Umbilical cord (tissue), 2 donors: ENCODE measurements around the gene KCNJ10. TPM values are rescaled to one million over a fixed set of nuclear protein-coding genes. Genes with fewer than 3 reads are reported as not detected.
A peak's percentile ranks its signal among the peaks of the same experiment; 100 is the strongest.

Source experiments
- DNase-seq: peaks from one replicate; pipeline ENCODE4 v3.0.0-alpha.2; 2015; ENCODE audit warnings: low spot score
- total RNA-seq: library from RNA; depleted of rRNA; stranded (reverse); fragments of >200 nt; gene quantifications from one replicate; pipeline ENCODE4 v1.2.3, GENCODE V29; 2014; ENCODE audit warnings: low replicate concordance; ENCODE audit not compliant: insufficient read depth

Gene KCNJ10
- total RNA-seq, 1 donor from 2014 or later, result 4.6 TPM

GRCh38 chr1:159964144-159964543, 105.8 kb downstream of the KCNJ10 start:
- DNase-seq, result no peak

DNA sequence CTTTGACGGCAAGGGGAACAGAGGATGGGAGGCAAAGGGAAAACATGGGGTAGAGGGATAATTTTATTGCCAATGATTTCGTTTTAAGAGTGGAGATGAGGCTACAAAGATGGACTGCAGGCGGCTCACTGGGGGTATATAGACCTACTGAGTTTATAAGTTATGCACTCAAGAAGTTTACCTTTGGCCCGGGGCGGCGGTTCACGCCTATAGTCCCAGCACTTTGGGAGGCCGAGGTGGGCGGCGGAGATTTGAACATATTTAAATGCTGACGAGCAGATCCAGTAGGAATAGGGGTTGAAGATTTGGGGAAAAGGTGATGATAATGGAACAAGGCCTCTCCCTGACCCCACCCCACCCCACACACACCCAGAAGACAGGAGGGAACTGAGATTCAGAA, 107.8 kb downstream of the KCNJ10 start:
- no peak for DNase-seq

- DNase-seq, result no peak
Measured at GRCh38 chr1:159961636-159962035, 108.3 kb downstream of the KCNJ10 start.

- DNase-seq, result peak; percentile 95
Measured at GRCh38 chr1:159960721-159961381, 109.1 kb downstream of the KCNJ10 start.

GRCh38 chr1:159959451-159959850, 110.5 kb downstream of the KCNJ10 start:
- peak; percentile 29 for DNase-seq

DNA sequence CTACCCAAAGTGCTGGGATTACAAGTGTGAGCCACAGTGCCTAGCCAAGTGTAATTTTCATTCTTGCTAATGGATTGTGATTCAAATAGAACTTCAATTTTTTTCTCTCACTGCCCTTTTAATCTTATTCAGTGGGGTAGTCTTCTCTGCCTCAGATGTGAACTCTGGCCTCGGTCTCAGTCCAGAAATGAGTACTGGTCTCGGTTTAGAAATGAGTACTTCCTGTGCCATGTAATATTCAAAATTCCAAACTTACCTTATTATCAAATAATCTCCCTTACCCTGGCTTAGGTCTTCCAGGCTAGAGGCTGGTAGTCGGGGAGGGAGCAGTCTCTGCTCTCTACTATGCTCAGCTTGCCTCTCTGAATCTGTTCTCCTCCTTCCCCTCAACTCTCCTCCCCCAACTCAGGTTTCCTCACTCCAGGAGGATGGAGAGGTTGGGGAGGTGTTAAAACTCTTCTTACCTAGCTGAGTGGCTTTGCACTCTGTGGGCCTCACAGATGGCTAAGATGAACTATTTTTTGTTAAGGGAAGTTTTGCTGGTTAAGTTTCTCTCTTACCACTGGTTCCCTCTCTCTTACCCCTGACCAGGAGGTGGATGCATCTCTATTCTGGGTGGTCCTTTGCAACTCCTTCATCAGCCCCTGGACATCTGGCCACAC, 111.1 kb downstream of the KCNJ10 start:
- DNase-seq, result no peak

GRCh38 chr1:159957824-159958268, 112.1 kb downstream of the KCNJ10 start:
- no peak for DNase-seq

DNA sequence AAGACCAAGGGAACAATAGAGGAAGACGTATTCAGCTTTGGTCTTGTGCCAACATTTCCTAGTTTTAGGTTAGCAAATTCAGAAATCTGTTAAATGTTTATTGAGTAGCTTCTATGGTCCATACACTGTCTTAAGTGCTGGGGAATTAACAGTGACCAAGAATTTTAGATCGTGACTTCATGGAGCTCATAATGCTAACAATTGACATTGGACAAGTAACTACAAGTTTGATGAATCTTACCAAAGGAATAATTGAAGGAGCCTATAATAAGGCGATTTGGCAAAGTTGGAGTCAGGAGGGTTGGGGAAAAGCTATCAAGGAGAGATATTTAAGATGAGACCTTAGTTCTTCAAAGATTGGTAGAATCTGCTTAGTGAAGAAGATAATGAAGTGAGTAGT, 114.5 kb downstream of the KCNJ10 start:
- DNase-seq, result no peak

- DNase-seq, result peak; percentile 46
Measured at GRCh38 chr1:159953536-159954515, 116.1 kb downstream of the KCNJ10 start, which contains the start of gene SLAMF9. SLAMF9 (minus strand) TSS chr1:159954237; CDS start chr1:159954137, 100 bp downstream.

DNA sequence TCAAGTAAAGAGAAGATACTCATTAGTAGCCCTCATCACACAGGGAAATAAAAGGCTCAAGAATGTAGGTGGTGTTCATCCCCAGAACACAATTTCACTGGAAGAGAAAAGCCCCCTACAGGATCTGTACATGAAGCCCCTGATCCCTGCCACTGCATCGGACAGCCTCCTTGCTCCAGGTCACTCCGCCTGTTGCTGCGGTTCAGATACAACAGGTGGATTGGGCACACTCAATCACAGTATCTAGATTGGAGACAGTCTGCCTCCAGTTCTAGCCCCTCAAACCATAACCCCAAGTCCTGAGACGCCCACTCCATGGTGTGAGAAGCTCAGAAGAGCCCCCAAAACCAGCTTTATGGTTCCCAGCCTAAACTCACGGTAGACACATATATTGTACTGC, 117.0 kb downstream of the KCNJ10 start:
- DNase-seq, result no peak

GRCh38 chr1:159951551-159951950, 118.4 kb downstream of the KCNJ10 start:
- DNase-seq, result no peak

GRCh38 chr1:159951016-159951415, 118.9 kb downstream of the KCNJ10 start:
- DNase-seq, result no peak

DNA sequence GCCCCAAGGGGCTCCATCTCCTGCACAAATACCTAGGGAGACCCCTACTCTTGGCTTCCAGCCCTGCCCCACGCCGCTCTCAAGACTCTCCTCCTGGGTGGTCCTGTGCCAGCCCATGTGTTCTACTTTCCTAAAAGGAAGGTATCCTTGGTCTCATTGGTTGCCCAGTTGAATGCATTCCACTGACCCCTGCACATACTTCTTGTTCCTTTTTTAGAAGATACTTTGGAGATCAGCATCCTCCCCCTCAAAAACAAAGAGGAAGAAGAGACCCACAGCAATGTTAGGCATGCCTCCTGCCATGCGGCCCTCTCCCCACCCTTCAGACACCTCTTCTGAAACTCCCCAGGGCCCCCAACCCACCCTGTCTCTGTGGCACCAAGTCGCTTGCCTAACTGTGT, 120.0 kb downstream of the KCNJ10 start:
- DNase-seq, result no peak

- DNase-seq, result no peak
Measured at GRCh38 chr1:159949123-159949522, 120.8 kb downstream of the KCNJ10 start.

Other genes starting within 250 kb of the KCNJ10 start
- gene SLAMF8, start 243.3 kb downstream of the KCNJ10 start, total RNA-seq, result 4.3 TPM
- not detected for gene VSIG8, start 207.5 kb downstream of the KCNJ10 start, total RNA-seq
- 13.2 TPM for gene CFAP45, start 170.0 kb downstream of the KCNJ10 start, total RNA-seq
- gene TAGLN2, start 144.7 kb downstream of the KCNJ10 start, total RNA-seq, result 60.7 TPM
- 3.4 TPM for gene IGSF9, start 124.5 kb downstream of the KCNJ10 start, total RNA-seq
- 1.9 TPM for gene SLAMF9, start 115.9 kb downstream of the KCNJ10 start, total RNA-seq
- 7.9 TPM for gene PIGM, start 38.2 kb downstream of the KCNJ10 start, total RNA-seq
- gene KCNJ9, start 11.4 kb upstream of the KCNJ10 start, total RNA-seq, result not detected
- 8.2 TPM for gene IGSF8, start 28.5 kb upstream of the KCNJ10 start, total RNA-seq
- 11.1 TPM for gene ATP1A2, start 45.6 kb upstream of the KCNJ10 start, total RNA-seq
- 0.96 TPM for gene ATP1A4, start 81.4 kb upstream of the KCNJ10 start, total RNA-seq
- gene CASQ1, start 120.4 kb upstream of the KCNJ10 start, total RNA-seq, result not detected
- gene PEA15, start 135.2 kb upstream of the KCNJ10 start, total RNA-seq, result 55.6 TPM
- 109 TPM for gene DCAF8, start 192.4 kb upstream of the KCNJ10 start, total RNA-seq
- 31.8 TPM for gene PEX19, start 215.0 kb upstream of the KCNJ10 start, total RNA-seq